Colon (tissue), 2 donors: ENCODE results near the gene PPP2R2D.
"Not testable (repeated sequence)": the region's sequence is repeated elsewhere in the genome, so short reads cannot be mapped to it uniquely, and the experiment has no call there.

ENCODE experiments used
- FAIRE-seq: peaks from 2 replicates; lab custom pipeline; 2012; peaks lifted over from hg19 to GRCh38; lab: Jason Lieb, UNC
- donor health status: control.
- donor health status: control.

Gene PPP2R2D

DNA sequence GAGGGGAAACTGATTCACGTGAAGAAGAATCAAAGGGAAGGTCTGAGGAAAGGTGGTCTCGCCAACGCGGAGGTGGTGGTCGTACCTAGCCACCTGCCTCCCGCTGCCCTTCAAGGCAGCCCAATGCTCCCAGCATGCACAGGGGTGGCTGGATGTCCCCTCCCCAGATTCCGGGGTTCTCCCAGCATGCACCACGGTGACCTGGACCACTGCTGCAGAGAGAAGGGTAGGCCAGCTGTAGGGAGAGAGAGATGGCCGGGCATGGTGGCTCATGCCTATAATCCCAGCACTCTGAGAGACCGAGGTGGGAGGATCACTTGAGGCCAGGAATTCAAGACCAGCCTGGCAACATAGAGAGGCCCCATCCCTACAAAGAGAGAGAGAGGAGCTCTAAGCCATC lies 32.4 kb upstream of the PPP2R2D start:
- FAIRE-seq: no peak

DNA sequence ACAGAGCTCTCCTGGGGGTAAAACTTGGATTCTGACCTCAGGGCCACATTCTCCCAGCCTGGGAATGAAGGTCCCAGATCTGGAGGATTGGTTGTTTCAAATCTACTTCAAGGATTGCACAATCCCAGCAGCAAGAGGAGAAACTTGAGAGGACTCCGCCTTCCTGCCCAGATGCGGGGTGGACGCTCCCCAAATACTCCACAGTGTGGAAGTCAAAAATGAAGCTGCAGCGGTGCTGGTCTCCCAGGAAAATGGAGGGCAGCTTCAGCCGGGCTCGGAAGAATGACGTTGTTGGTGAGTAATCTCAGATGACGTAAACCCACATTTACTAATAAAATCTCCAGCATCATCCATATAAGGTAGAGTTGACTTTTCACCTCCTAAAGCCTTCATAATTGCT lies 31.5 kb upstream of the PPP2R2D start:
- FAIRE-seq: no peak

DNA sequence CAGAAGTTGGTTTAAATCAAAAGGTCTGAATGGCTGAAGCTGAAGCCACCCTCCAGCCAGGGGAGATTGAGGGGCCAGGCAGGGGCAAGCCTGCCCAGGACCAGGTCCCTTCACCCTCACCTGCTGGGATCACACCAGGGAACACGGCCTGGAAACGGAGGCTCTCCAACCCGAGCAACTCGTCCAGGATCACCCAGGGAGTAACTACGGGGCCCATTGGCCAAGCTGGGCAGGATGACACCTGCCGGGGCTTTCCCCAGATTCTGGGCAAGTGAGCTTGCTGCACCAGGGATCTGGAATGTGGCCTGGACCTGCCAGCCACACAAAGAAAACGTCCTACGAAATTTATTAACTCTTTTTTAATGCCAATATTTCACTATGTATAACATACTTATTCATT lies 30.4 kb upstream of the PPP2R2D start:
- FAIRE-seq: no peak

DNA sequence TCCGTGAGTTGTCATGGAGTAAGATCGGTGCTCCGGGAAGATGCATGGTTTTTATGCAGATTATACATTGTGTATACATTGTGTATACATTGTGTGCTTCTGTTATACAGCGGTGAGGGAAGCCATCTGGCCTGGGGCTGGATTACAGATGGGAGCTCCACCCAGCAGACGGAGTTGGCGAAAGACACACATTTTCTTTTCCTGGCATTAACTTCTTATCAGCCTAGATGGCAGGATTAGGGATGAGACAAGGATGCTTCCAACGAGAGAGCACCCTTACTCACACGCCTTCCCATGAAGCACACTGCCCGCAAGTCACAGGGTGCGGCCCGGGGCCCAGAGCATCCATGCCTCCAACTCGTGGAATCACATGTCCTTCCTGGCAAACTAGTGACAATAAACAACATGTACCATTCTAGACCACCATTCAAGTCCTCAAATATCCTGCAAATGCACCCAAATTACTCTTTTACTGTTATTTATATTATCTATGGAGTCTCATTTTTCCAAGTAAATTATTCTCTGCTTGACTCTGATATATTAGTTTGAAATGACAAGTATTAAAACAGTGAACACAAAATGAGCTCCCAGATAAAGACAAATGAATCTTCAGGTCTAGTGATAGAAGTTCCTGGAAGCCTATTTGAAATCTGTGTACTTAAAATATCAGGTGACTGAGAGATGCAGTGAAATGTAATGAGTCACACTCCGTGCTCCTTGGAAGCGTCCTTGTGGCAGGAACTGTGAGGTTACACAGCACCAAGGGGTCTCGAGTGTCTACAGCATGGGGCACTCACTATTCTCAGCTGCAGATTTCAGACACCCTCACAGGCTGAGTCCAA lies 29.8 kb upstream of the PPP2R2D start:
- FAIRE-seq: no peak

DNA sequence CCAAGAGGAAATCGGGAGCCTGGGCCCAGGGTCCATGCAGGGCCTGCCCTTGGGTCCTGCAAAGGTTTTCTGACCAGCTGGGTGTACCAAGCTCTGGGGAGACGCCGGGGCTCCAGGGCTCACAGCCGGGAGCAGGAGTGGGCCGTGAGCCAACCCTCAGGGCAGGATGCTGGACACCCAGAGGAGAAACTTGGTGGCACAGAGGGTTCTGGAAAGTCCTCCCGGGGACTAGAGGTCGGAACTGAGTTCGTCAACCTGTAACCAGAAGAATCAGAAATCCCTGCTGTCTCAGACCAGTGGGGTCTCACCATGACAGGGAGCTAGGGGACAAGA lies 29.2 kb upstream of the PPP2R2D start:
- no peak for FAIRE-seq

DNA sequence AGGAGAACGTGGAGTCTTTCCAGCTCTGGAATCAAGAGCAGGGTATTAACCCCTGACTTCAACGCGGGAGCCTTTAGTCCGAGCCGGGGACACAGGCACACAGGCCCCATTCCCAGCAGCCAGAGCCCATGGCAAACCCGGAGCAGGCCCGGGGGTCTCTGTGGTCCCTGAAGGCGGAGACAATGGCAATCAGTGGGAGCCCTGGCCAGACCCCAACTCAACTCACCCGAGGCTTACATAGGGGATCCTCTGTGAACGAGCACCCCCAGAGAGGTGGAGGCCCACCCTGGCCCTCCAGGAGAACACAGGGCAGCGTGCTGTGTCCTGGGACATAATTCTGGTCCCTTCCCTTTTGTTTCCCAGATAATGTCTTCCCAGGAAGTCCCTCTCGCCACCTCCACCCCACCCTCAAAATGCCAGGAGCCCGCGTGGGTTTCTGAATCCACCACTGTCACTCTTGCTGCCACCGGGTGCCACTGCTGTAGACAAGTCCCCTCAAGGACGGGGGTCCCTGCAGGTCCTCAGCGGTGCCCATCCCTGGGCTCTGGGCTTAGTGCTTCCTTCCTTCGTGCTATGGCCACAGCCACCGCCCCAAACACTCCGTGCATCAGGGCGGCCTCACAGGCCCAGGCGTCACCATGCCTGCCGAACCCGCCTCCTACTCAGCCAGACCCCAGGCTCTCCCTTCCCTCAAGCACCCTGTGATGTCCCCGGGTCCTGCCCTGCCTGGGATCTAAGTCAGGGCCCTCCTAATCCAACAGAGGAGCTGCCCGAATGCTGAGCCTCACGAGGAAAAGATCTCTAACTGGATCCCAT lies 28.6 kb upstream of the PPP2R2D start:
- FAIRE-seq: no peak

DNA sequence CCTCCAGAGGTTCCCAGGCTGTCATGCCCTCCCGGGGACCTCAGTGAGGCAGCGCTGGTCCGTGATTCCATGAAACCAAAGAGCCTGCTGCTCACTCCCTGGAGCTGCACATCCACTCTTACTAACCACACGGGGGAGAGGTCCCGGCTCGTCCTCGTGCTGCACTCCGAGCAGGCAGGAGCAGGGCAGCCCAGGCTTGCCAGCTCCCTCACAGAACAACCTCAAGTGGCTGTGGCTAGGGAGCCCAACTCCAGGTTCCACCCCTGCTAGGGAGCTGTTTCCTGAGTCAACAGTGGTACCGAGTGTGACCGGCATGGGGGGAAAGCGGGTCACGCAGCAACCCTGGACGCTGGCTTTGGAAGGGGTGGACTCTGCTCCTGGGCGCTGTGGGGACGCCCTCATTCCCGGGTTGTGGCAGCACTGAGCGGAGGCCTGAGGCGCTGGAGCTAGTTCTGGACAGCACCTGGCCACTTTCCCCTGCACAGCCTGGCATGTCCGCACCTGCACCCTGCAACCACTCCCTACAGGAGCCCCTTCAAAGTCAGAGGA lies 27.9 kb upstream of the PPP2R2D start:
- FAIRE-seq: no peak

DNA sequence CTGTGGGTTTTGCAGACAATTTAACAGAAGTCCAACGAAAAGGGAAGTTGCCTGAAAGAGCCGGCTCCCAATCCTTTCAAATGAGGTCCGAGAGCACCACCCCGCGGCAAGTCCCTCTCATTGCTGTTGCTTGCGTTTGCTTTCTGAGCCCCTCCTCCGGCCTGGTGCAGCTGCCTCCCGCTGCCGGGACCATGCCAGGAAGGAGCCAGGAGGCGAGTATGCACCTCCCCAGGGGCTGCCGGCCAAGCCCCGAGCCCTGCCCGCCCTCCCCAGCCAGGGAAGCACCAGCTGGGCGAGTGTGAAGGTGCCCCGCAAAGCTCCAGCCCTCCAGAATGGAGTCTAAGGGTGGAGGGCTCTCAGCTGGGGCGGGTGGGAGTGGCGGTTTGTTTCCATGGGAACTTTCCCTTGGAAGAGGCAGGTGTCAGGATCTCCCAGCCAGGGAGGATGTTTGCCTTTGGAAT lies 25.8 kb upstream of the PPP2R2D start:
- FAIRE-seq: no peak

DNA sequence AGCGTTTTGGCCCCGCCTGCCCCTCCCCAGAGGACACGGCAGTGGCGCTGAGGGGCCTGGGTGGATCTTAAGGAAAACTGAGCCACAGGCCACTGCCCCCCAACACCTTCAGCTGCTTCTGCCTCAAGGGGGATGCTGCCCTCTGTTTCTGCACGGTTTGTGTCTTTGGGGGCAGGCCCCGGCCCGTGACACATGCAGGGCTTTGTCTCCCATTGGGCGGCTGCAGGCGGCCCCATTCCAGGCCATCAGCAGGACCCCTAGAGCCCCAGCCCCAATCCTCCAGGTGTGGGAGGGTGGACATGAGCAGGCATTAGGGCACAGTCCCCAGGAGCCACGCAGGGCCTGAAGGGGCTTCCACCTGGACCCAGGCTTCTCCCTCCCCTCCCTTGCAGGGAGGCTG lies 25.3 kb upstream of the PPP2R2D start:
- no peak for FAIRE-seq

DNA sequence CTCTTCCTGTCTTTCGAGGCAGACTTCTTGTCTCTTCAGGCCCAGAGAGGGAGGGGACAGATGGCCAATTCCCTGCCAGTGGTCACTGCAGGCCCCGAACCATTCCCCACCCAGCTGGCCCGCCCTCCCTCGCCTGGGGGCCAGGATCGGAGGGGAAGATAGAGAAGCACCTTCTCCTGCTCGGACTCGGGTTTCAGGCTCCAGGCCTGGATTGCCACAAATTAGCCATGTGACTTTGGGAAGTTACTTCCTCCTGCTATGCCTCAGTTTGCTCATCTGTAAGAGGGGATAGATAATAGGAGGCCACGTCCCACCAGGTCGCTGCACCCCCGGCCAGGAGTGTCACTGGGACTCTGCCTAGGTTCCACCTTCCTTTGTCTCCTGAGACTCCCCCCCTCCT lies 24.8 kb upstream of the PPP2R2D start:
- no peak for FAIRE-seq

DNA sequence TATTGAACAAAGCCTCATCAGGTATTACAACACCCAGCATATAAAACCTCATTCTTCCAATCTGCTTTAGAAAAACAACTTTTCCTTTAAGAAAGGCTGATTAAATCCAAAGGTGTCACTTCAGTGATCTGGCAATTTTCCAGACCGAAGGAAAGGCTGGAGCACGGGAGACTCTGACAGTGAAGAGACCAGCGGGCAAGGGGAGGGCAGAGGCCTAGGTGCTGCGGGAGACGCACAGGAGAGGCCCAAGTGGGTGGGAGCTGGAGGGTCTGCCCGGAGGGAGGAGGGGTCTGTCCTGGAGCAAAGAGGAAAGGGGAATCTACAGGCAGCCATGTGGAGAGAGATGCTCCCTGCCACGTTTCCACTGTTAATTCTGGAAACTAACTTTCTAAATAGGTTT lies 24.3 kb upstream of the PPP2R2D start:
- FAIRE-seq: no peak

DNA sequence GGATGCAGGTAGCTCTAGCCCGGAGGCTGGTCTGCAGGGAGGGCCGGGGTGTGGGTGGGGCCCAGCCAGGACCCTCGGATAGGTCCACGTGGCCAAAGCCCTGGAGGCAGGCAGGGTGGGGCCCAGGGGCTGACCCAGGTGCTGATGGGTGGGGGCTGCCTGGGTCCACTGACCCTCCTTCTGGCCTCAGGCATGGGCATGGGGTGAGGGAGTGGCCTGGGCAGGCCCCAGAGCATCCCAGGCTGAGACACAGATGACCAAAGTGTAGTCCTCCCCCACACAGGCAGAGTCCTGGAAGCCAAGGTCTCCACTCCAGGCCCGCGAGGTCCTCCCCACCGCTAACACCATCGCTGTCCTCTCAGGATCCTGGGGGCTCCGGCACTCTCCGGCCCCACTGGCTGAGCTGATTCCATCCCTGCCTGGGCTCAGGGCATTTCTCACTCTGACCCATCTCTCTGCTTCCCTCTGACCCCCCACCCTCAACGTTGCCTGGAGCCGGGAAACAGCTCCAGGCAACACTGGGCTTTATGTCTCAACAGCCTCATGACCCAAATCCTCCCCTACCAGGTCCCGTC lies 20.7 kb upstream of the PPP2R2D start:
- no peak for FAIRE-seq

DNA sequence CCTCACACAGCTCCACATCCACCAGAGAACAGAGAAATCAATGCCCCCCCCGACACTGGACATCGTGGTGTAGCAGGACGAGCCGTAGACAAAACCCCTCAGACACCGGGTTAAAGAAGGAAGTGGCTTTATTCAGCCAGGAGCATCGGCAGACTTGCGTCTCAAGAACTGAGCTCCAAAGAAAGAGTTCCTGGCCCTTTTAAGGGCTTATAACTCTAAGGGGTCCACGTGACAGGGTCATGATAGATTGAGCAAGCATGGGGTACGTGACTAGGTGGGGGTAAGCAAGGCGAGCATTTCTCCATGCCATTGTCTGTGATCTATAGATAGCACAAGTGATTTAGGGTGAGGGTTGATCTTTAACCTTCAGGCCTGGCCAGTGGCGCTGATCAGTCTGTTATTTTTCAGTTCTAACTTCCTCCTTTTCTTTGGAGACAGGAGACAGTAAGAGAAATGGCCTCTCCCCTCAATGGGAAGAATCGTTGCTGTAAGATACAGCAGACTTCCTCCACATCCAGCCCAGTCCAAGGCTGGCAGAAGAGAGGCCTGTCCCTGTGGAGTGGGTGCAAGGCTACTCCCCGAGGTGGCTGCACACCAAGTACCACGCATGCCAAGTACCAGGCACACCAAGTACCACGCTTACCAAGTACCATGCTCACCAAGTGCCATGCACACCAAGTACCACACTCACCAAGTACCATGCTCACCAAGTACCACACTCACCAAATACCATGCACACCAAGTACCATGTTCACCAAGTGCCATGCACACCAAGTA lies 19.5 kb upstream of the PPP2R2D start:
- FAIRE-seq: no peak

DNA sequence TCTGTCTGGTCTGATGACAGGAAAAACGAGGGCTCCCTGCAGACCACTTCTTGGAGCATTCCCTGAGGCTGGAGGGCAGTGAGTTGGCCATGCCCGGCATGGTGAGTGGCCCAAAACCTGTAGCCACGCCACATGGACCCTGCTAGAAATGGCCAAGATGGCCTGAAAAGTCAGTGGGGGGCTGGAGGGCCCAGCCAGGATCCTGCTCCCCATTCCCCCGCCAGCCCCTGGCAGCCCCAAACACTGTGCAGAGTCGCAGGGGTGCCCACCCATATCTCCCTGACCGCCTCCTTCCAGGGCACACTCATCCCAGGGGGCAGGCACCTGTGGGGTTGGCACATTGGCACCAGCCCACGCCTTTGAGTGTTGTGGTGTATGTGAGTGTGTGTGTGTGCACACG lies 18.7 kb upstream of the PPP2R2D start:
- FAIRE-seq: no peak

DNA sequence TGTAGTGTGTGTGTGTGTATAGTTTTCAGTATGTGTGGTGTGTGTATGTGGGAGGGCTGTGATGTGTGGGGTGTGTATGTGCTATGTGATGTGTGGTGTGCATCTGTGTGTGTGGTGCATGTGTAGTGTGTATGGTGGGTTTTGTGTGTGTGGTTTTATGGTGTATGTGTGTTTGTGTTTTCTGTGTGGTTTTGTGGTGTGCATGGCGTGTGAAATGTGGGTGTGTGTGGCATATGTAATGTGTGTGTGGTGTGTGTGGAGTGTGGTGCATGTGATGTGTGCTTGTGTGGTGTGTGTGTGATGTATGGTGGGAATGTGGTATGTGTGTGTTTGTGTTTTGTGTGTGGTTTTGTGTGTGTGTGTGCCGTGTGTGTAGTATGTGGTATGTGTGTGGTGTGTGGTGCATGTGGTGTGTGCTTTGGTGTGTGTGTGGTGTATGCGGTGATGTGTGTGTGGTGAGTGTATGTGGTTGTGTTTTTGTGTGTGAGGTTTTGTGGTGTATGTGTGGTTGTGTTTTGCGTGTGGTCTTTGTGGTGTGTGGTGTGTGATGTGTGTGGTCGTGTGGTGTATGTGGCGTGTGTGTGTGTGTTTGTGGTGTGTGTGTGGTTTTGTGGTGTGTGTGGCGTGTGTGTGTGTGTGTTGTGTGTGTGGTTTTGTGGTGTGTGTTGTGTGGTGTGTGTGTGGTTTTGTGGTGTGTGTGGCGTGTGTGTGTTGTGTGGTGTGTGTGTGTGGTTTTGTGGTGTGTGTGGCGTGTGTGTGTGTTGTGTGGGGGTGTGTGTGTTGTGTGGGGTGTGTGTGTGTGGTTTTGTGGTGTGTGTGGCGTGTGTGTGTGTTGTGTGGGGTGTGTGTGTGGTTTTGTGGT lies 18.0 kb upstream of the PPP2R2D start:
- FAIRE-seq: no peak

DNA sequence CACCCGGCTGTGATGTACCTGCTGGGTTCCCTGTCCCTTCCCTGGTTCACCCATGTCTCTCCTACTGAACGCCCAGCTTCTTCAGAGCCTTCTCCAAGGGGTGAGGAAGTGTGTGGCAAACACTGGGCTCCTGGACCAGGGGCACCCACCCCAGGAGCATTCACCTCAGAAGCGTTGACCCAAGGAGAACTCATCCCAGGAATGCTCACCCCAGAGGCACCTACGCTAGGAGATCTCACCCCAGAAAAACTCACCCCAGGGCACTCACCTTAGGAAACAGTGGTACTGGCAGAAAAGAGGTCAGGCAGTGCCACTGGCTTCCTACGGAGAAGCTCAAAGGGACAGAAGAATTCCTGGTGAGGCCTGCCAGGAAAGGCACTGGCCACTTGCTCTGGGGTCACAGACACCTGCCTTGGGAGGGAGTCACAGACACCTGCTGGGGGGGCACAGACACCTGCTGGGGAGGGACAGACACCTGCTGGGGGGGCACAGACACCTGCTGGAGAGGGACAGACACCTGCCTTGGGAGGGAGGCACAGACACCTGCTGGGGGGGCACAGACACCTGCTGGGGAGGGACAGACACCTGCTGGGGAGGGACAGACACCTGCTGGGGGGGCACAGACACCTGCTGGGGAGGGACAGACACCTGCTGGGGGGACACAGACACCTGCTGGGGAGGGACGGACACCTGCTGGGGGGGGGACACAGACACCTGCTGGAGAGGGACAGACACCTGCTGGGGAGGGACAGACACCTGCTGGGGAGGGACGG lies 17.0 kb upstream of the PPP2R2D start:
- FAIRE-seq: not testable (repeated sequence)

DNA sequence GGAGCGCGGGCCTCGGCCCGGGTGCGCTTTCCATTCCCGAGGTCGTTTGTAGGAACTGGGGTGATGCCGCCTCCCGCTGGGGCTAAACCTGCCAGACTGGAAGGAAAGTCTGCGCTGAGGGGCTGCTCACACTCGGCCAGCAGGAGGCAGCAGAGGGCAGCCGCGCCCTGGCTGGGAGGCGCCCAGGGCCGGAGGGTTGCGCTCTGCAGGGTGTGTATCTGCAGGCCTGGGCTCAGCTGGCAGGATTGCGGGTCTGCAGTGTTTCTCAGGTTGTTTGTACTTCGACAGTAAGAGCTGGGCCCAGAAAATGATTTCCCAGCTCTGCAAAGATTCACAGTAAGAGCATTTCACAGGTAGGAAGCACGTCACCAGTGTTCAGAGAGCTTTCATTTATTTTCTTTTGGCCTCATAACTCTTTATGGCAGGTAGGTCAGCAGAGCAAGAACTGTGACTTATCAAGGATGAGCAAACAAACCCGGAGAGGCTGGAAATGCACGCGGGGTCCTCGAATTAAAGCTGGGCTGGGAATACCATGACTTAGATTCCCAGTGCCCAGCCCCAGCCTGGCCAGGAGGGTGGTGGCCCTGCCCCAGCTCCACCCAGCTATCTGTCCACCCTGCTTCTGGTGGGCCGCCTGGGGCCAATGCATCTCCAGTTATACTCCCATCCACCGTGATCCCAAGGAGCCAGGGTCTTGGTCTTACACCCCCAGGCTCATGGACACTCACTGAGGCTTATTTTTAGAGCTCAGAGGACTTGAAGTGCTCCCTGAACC lies 15.2 kb upstream of the PPP2R2D start:
- FAIRE-seq: no peak

DNA sequence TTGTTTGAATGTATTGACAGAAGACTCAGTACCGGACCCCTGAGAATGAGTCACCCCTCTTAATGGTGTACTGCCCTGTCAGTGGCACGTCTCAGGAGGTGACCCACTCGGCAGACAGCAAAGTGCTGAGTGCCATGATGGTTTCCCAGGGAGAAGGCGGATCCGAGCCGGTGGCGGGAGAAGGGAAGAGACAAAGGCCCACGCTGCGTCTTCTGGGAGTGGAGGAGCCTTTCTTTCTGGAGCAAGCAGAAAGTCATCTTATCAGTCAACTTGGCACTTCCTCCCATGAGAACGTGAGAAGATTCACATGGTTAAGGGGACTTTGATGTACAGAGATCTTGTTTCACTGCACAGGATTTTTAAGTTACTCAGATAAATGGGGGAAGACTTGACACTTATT lies 14.6 kb upstream of the PPP2R2D start:
- no peak for FAIRE-seq

DNA sequence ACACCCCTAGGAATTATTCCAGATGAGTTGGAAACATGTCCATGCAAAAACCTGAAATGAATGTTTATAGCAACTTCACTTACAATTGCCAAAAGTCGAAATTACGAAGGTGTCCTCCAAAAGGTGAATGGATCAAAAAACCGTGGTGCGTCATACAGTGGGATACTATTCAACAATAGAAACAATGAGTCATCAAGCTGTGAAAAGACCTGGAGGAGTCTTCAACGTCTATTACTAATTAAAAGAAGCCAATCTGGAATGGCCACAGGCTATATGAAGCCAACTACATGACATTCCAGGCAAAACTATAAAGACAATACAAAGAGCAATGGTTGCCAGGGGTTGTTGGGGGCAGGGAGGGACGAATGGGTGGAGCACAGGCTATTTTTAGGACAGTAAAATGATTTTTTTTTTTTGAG lies 12.6 kb upstream of the PPP2R2D start:
- no peak for FAIRE-seq

DNA sequence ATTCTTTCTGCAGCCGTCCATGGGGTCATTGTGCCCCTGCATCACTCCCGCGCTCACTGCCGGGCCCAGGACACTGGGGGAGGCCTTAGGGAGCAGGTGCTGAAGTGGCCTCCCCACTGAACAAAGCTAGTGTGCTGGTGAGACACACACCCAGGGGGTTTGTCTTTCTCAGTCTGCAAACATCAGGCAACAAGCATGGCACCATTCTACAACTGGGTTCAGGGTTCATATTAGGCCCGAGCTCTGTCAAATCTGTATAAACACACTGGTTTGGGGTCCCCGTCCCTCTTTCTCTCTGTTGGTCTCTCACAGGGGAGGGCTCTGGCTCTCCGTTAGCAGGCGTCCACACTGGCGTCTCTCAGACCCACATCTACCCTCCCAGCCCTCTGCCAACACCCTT lies 11.1 kb upstream of the PPP2R2D start:
- no peak for FAIRE-seq
